Fibroblast of lung (primary cell): ENCODE results near the gene NEAT1. TPM values are rescaled to one million over a fixed set of nuclear protein-coding genes. Genes with fewer than 3 reads are reported as not detected.

Source experiments
- DNase-seq, 2 donors: peaks; one replicate each; pipeline versions ENCODE4 v3.0.0 to v3.0.0-alpha.2; 2010; ENCODE audit warnings: low read depth in 2 of 2
- H2AFZ ChIP-seq: 2 replicates; pipeline ENCODE4 v1.5.1; 2012; ENCODE audit warnings: low read length, control low read depth, inconsistent platforms
- H3K27ac ChIP-seq: 2 replicates; pipeline ENCODE4 v1.5.1; 2011; ENCODE audit warnings: low read length, control low read depth; ENCODE audit not compliant: insufficient read depth
- H3K27me3 ChIP-seq: 2 replicates; pipeline ENCODE4 v1.5.1; 2011; ENCODE audit warnings: mild to moderate bottlenecking, low read length; ENCODE audit not compliant: control insufficient read depth, insufficient read depth
- H3K36me3 ChIP-seq: 2 replicates; pipeline ENCODE4 v1.5.1; 2011; ENCODE audit warnings: low read length; ENCODE audit not compliant: control insufficient read depth, insufficient read depth
- H3K4me1 ChIP-seq: 2 replicates; pipeline ENCODE4 v1.5.1; 2011; ENCODE audit warnings: low read length; ENCODE audit not compliant: control insufficient read depth, insufficient read depth; ENCODE audit errors: extremely low read depth
- H3K4me2 ChIP-seq: 2 replicates; pipeline ENCODE4 v1.5.1; 2011; ENCODE audit warnings: low read length, control low read depth; ENCODE audit not compliant: insufficient read depth; ENCODE audit errors: extremely low read depth
- H3K4me3 ChIP-seq, 4 experiments: fragments of 200-600 bp in 1 of 4; sonication (generic) in 1 of 4; replicated peaks in 1 of 4; 2 replicates each; pipeline ENCODE4 v1.5.1; 2011 to 2016; ENCODE audit warnings: low read length in 4 of 4, low read depth in 3 of 4, mild to moderate bottlenecking in 3 of 4, control low read depth in 2 of 4, inconsistent platforms in 1 of 4, mixed read lengths in 1 of 4; ENCODE audit not compliant: insufficient read depth in 1 of 4; ENCODE audit errors: control extremely low read depth in 1 of 4
- H3K79me2 ChIP-seq: 2 replicates; pipeline ENCODE4 v1.5.1; 2012; ENCODE audit warnings: mild to moderate bottlenecking, low read length, inconsistent platforms; ENCODE audit not compliant: control insufficient read depth, insufficient read depth
- H3K9ac ChIP-seq: 2 replicates; pipeline ENCODE4 v1.5.1; 2011; ENCODE audit warnings: mild to moderate bottlenecking, low read length, control low read depth; ENCODE audit not compliant: insufficient read depth
- H3K9me3 ChIP-seq: 2 replicates; pipeline ENCODE4 v1.5.1; 2012; ENCODE audit warnings: low read depth, low read length; ENCODE audit not compliant: control insufficient read depth, insufficient read depth
- H4K20me1 ChIP-seq: 2 replicates; pipeline ENCODE4 v1.5.1; 2011; ENCODE audit warnings: low read length; ENCODE audit not compliant: control insufficient read depth, insufficient read depth; ENCODE audit errors: extremely low read depth
- CTCF ChIP-seq, 2 donors: IDR thresholded peaks in 1 of 2; conservative IDR thresholded peaks in 1 of 2; 1 replicate in 1 of 2; 2 replicates in 1 of 2; pipeline ENCODE4 v1.5.1; 2011 to 2012; ENCODE audit warnings: low read length in 2 of 2, control low read depth in 1 of 2, inconsistent platforms in 1 of 2, low read depth in 1 of 2, mild to moderate bottlenecking in 1 of 2
- EZH2 ChIP-seq: IDR thresholded peaks from 2 replicates; pipeline ENCODE4 v1.5.1; 2012; ENCODE audit warnings: low read length, control low read depth, mild to moderate bottlenecking; ENCODE audit errors: missing control alignments
- polyA plus RNA-seq, 2 donors: library from polyadenylated mRNA; depleted of rRNA in 1 of 2; stranded (reverse) in 1 of 2; unstranded in 1 of 2; fragments of >200 nt; gene quantifications; 2 replicates each; pipeline ENCODE4 v1.2.1, GENCODE V29; 2011 to 2012; ENCODE audit warnings: missing spikeins in 1 of 2
- total RNA-seq: library from RNA; depleted of rRNA; stranded (reverse); fragments of >200 nt; gene quantifications from 2 replicates; pipeline ENCODE4 v1.2.1, GENCODE V29; 2014

NEAT1 gene
- total and polyA plus RNA-seq, 2 donors (not counting 1 experiment from before 2014, with no cell fraction given) = 40.9 to 299 TPM

- Histone ChIP-seq H4K20me1 (peaks cover 19% of the 10 kb centered on the region), H2AFZ (no peak overlapping the region), H3K79me2 (peaks cover 97% of the 10 kb centered on the region), H3K9me3 (no peaks in the 10 kb centered on the region), H3K36me3 (peaks cover 33% of the 10 kb centered on the region), H3K4me1 (peaks cover 5% of the 10 kb centered on the region), H3K4me2 (peak overlapping the region; percentile 4), H3K4me3 (peak overlapping the region in 1 of 4 experiments; percentile 44), H3K27me3 (no peaks in the 10 kb centered on the region), H3K9ac (no peak overlapping the region), H3K27ac (no peak overlapping the region)
- TF ChIP-seq EZH2 (no peak), CTCF (conservative IDR thresholded peaks at IDR 0.05 in 1 of 2, IDR thresholded peaks at IDR 0.05 in 1 of 2; ENCODE audit: low read depth in 1 of 2, low read length in 2 of 2) (no peak)
- DNase-seq = peak in 1 of 2 donors; percentile 48
Observed at GRCh38 chr11:65435411-65435931, 12.9 kb downstream of the NEAT1 start.

GRCh38 chr11:65435981-65436411 lies 13.4 kb downstream of the NEAT1 start:
- H3K27me3 ChIP-seq = no peaks in the 10 kb centered on the region
- peaks cover 33% of the 10 kb centered on the region for H3K36me3 ChIP-seq
- no peak overlapping the region for H3K9ac ChIP-seq
- H3K4me3 ChIP-seq = peak overlapping the region in 1 of 4 experiments; percentile 44
- H3K79me2 ChIP-seq = peaks cover 97% of the 10 kb centered on the region
- TF ChIP-seq EZH2 (no peak), CTCF (conservative IDR thresholded peaks at IDR 0.05 in 1 of 2, IDR thresholded peaks at IDR 0.05 in 1 of 2; ENCODE audit: low read depth in 1 of 2, low read length in 2 of 2) (no peak)
- H4K20me1 ChIP-seq = peaks cover 18% of the 10 kb centered on the region
- H2AFZ ChIP-seq = no peak overlapping the region
- H3K27ac ChIP-seq = peak overlapping the region; percentile 9
- H3K4me2 ChIP-seq = peak overlapping the region; percentile 13
- H3K4me1 ChIP-seq = peaks cover 5% of the 10 kb centered on the region
- peak in 1 of 2 donors; percentile 51 for DNase-seq
- no peaks in the 10 kb centered on the region for H3K9me3 ChIP-seq

- Histone ChIP-seq H3K4me2 (peak overlapping the region; percentile 13), H3K36me3 (peaks cover 33% of the 10 kb centered on the region), H3K79me2 (peaks cover 95% of the 10 kb centered on the region)
Observed at GRCh38 chr11:65436412-65437032, 13.9 kb downstream of the NEAT1 start.

More at GRCh38 chr11:65436412-65437032, 13.9 kb downstream of the NEAT1 start:
- Histone ChIP-seq H3K9me3 (no peaks in the 10 kb centered on the region), H3K4me1 (peaks cover 5% of the 10 kb centered on the region), H2AFZ (no peak overlapping the region), H3K27me3 (no peaks in the 10 kb centered on the region), H3K27ac (no peak overlapping the region), H3K9ac (no peak overlapping the region), H3K4me3 (peak overlapping the region in 1 of 4 experiments; percentile 44), H4K20me1 (peaks cover 13% of the 10 kb centered on the region)
- TF ChIP-seq EZH2 (no peak), CTCF (conservative IDR thresholded peaks at IDR 0.05 in 1 of 2, IDR thresholded peaks at IDR 0.05 in 1 of 2; ENCODE audit: low read depth in 1 of 2, low read length in 2 of 2) (no peak)
- DNase-seq = no peak
